Right lobe of liver (tissue), 4 donors: ENCODE measurements around the gene TMX4.

Source experiments
- CTCF ChIP-seq, 4 donors: fragments of 200-600 bp in 3 of 4; fragments of 450-650 bp in 1 of 4; IDR thresholded peaks; one replicate each; pipeline versions ENCODE4 v1.5.1 to v1.8.0; 2016 to 2022; ENCODE audit warnings: antibody characterized with exemption in 4 of 4, mild to moderate bottlenecking in 2 of 4
- POLR2A ChIP-seq: fragments of 450-650 bp; IDR thresholded peaks from one replicate; pipeline ENCODE4 v1.6.1; 2017; ENCODE audit warnings: antibody characterized with exemption, mild to moderate bottlenecking
- donor health status: DM: no; HTN: no; CAD: no.
- donor health status: DM: no; HTN: no; CAD: no.
- donor health status: DM: no; HTN: yes; CAD: no.

GRCh38 chr20:7950387-7950786, 69.2 kb downstream of the TMX4 start:
- TF ChIP-seq CTCF (IDR thresholded peaks at IDR 0.05) (no peak), POLR2A (no peak)
